AG09309 (cell line): ENCODE data around the gene TMEM163.

ENCODE experiments used
- DNase-seq: peaks from one replicate; pipeline ENCODE4 v3.0.0-alpha.2; 2010; ENCODE audit warnings: low read depth
- H3K4me3 ChIP-seq: 2 replicates; pipeline ENCODE4 v1.5.1; 2011; ENCODE audit warnings: mild to moderate bottlenecking, low read depth, low read length, moderate library complexity; ENCODE audit not compliant: control insufficient read depth
- TF ChIP-seq, protein P1 (sequence below): IDR thresholded peaks from 2 replicates; pipeline ENCODE4 v1.5.1; 2011; ENCODE audit warnings: mild to moderate bottlenecking, low read depth, low read length, inconsistent platforms; ENCODE audit not compliant: insufficient read depth, control insufficient read depth; ENCODE audit errors: missing control alignments

TMEM163 gene

DNA sequence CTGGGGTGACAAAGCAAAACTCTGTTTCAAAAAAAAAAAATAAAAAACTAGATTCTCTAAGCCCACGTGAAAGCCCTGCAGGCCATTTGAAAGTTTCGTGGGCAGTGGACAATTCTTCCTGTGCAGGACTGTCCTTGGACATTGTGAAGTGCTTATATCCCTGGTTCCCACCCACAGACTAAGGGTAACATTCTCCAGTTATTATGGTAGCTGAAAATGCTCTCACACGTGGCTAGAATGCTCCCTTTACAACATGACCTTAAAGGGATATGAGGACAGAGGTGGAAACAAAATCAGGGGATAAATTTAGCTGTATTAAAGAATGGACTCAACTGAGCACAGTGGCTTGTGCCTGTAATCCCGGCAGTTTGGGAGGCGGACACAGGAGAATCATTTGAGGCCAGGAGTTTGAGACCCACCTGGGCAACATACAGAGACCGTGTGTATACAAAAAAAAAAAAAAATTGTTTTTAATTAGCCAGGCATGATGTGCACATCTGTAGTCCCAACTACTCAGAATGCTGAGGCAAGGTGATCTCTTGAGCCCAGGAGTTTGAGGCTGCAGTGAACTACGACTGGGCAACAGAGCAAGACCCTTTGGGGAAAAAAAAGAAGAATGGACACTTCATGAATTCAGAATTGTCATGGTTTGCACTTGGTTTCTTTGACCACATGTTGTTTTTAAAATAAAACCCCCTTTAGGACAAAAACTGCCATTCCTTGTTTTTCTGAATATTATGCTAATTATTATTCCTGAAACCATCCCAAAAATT lies 297.1 kb downstream of the TMEM163 start:
- no peak for DNase-seq

DNA sequence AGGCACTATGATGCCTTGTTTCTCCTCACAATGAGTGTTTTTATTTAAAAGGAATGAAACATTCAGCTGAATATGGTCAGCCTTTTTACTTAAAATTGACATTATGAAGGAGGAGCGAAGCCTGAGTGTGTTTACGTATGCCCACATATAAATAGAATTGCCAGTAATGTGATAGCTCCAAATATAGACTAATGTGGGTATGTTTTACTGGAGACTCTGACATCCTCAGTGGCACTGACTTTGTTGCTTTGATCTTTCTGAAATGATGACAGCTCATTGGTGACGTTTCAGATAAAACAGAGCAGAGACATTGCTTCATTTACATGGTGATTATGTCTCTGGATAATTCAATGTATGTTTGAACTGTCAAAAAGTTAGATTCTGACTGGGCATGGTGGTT lies 297.9 kb downstream of the TMEM163 start:
- TF ChIP-seq, protein P1, sequence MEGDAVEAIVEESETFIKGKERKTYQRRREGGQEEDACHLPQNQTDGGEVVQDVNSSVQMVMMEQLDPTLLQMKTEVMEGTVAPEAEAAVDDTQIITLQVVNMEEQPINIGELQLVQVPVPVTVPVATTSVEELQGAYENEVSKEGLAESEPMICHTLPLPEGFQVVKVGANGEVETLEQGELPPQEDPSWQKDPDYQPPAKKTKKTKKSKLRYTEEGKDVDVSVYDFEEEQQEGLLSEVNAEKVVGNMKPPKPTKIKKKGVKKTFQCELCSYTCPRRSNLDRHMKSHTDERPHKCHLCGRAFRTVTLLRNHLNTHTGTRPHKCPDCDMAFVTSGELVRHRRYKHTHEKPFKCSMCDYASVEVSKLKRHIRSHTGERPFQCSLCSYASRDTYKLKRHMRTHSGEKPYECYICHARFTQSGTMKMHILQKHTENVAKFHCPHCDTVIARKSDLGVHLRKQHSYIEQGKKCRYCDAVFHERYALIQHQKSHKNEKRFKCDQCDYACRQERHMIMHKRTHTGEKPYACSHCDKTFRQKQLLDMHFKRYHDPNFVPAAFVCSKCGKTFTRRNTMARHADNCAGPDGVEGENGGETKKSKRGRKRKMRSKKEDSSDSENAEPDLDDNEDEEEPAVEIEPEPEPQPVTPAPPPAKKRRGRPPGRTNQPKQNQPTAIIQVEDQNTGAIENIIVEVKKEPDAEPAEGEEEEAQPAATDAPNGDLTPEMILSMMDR: no peak
- no peak for DNase-seq
- H3K4me3 ChIP-seq: no peak overlapping the region

More for the DNA sequence above, 297.1 kb downstream of the TMEM163 start:
- TF ChIP-seq, protein P1: no peak
- no peak overlapping the region for H3K4me3 ChIP-seq

DNA sequence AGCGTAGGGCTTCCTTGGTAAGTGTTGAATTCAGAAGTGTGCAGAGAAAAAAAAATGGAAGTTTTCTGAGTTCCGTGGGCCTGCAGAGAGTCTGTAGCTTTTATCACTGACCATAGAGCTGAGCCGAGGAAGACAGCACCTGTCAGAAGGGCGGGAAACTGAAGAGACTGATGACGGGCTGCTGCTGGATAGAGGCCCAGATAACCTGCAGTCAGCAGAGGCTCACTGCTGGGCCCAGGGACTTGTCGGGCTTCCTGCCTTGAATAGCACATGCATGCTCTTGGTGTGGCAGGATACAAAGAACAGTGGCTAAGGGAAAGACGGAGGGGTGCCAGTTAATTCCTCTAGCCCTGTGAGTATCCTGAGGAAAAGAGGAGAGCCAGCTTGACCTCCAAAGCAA lies 298.5 kb downstream of the TMEM163 start:
- TF ChIP-seq, protein P1: no peak
- no peak overlapping the region for H3K4me3 ChIP-seq
- DNase-seq: no peak

DNA sequence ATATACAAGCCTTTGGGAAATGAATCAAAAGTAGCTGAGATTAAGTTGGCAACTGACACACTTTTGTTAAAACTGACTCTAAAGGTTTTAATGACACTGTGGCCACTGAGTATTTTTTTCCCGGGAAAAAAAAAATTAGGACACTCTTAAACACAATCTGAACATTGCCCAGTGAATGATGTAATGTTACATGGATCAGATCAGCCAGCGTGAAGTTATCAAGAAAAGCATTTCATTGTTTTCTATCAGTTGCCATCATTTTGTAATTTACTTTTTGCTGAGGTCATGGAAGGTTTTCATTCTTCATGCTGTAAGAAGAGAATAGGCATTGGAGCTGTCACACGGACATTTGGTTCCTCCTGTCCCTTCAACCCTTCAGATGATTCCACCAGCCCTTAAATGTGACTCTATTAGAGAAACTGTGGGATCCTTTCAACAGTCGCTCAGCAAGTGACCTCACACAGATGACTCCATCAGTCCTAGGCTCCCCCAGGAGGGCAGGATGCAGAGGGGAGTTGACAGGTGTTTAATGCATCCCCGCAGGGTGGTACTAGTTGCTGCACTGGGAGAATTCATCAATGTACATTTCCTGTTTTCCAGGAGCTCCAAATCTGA lies 300.7 kb downstream of the TMEM163 start:
- DNase-seq: no peak
- no peak overlapping the region for H3K4me3 ChIP-seq
- TF ChIP-seq, protein P1: no peak

DNA sequence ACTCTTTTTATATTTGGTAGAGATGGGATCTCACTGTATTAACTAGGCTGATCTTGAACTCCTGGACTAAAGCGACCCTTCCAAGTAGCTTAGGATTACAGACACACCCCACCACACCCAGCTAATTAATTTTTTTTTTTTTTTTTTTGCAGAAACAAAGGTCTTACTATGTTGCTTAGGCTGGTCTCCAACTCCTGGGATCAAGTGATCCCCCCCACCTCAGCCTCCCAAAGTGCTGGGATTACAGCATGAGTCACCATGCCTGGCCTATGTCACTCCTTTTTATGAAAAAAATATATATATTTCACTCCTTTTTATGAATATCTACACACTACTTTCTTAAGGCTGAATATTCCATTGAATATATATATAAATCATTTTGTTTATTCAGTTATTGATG lies 302.2 kb downstream of the TMEM163 start:
- no peak overlapping the region for H3K4me3 ChIP-seq
- no peak for DNase-seq
- TF ChIP-seq, protein P1: no peak

DNA sequence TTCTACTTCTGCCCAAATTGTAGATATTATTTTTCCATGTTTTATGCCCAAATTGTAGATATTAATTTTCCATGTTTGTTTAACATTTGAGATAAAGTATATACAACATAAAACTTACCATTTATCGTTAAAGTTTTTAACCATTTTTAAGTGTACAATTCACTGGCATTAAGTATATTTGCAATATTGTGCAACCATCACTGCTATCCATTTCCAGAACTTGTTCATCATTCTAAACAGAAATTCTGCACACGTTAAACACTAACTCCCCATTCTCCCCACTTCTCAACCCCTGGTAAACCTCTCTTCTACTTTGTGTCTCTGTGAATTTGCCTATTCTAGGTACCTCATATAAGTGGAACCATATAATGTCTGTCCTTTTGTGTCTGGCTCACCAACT lies 302.8 kb downstream of the TMEM163 start:
- H3K4me3 ChIP-seq: no peak overlapping the region
- TF ChIP-seq, protein P1: no peak
- DNase-seq: no peak
